ENCODE results near the gene OR10G3. TPM values are rescaled to one million over a fixed set of nuclear protein-coding genes. Genes with fewer than 3 reads are reported as not detected.

The OR10G3 gene
- total and polyA plus RNA-seq, 2 of the 13 experiments (the other 11 are each of a cell fraction or from before 2014, with no cell fraction given) = not detected

GRCh38 chr14:21525962-21526671 lies 53.8 kb downstream of the OR10G3 start, which contains the start of gene SALL2 (continued):
- TF ChIP-seq BATF2 (CRISPR knock-in tag; IDR thresholded peaks at IDR 0.05) = peak; percentile 69; the same call in 1 of the 2 replicates
- peak; percentile 44; the same call in 1 of the 2 replicates for TF ChIP-seq ZFX (CRISPR knock-in tag; IDR thresholded peaks at IDR 0.05; ENCODE audit: low read depth)
- no peak for TF ChIP-seq ZNF720 (CRISPR knock-in tag; IDR thresholded peaks at IDR 0.05)
- TF ChIP-seq ZUFSP (CRISPR knock-in tag; IDR thresholded peaks at IDR 0.05; ENCODE audit: borderline replicate concordance) = no peak
- no peak for TF ChIP-seq ZFP62 (CRISPR knock-in tag; IDR thresholded peaks at IDR 0.05)
- TF ChIP-seq ZFP36L2 (CRISPR knock-in tag; IDR thresholded peaks at IDR 0.05) = no peak
- no peak for TF ChIP-seq ARID3A (IDR thresholded peaks at IDR 0.05; ENCODE audit: low read depth, low read length)
- TF ChIP-seq SIN3A (IDR thresholded peaks at IDR 0.05; ENCODE audit: borderline replicate concordance, low read depth, low read length) = peak; percentile 83; the same call in 1 of the 2 replicates
- peak; percentile 5; the same call in 1 of the 2 replicates for TF ChIP-seq ZNF512B (CRISPR knock-in tag; IDR thresholded peaks at IDR 0.05; ENCODE audit: borderline replicate concordance)
- TF ChIP-seq XRCC5 (optimal IDR thresholded peaks at IDR 0.05; ENCODE audit: low read length) = no peak
- peak; percentile 36; the same call in 1 of the 2 replicates for TF ChIP-seq ZNF124 (CRISPR knock-in tag; IDR thresholded peaks at IDR 0.05)
- TF ChIP-seq ZEB1 (IDR thresholded peaks at IDR 0.05; ENCODE audit: insufficient replicate concordance, low read depth) = no peak
- peak; percentile 88 for TF ChIP-seq ZNF281 (CRISPR knock-in tag; IDR thresholded peaks at IDR 0.05; ENCODE audit: borderline replicate concordance)
- TF ChIP-seq ZNF788 (CRISPR knock-in tag; IDR thresholded peaks at IDR 0.05; ENCODE audit: borderline replicate concordance) = 0 out of 2 replicates have a peak, but pooled peaks have one; percentile 20
- no peak for TF ChIP-seq GFI1 (CRISPR knock-in tag; IDR thresholded peaks at IDR 0.05; ENCODE audit: borderline replicate concordance)
- TF ChIP-seq E2F2 (CRISPR knock-in tag; IDR thresholded peaks at IDR 0.05; ENCODE audit: borderline replicate concordance) = no peak

All from HepG2 (cell line).